HUES48 (cell line): ENCODE results near the gene CCDC92.

Source experiments
- H3K27ac ChIP-seq: one replicate; pipeline ENCODE4 v1.7.0; 2013; ENCODE audit warnings: low read depth, low read length, inconsistent platforms
- H3K27me3 ChIP-seq: 2 replicates; pipeline ENCODE4 v1.6.1; 2013; ENCODE audit warnings: mild to moderate bottlenecking, low read length; ENCODE audit not compliant: control insufficient read depth, insufficient read depth
- H3K36me3 ChIP-seq: 2 replicates; pipeline ENCODE4 v1.6.1; 2013; ENCODE audit warnings: low read length; ENCODE audit not compliant: control insufficient read depth, insufficient read depth
- H3K4me1 ChIP-seq: 2 replicates; pipeline ENCODE4 v1.6.1; 2013; ENCODE audit warnings: mild to moderate bottlenecking, low read length; ENCODE audit not compliant: control insufficient read depth, insufficient read depth
- H3K4me3 ChIP-seq: 2 replicates; pipeline ENCODE4 v1.5.1; 2013; ENCODE audit warnings: mild to moderate bottlenecking, low read depth, low read length
- H3K9ac ChIP-seq: 2 replicates; pipeline ENCODE4 v1.6.1; 2013; ENCODE audit warnings: mild to moderate bottlenecking, low read depth, low read length, moderate library complexity
- H3K9me3 ChIP-seq: 2 replicates; pipeline ENCODE4 v1.6.1; 2013; ENCODE audit warnings: low read length; ENCODE audit not compliant: control insufficient read depth, insufficient read depth

Gene CCDC92

GRCh38 chr12:123958462-123958861 is 14.2 kb downstream of the CCDC92 start:
- peaks cover 75% of the 10 kb centered on the region for H3K27me3 ChIP-seq
- no peaks in the 10 kb centered on the region for H3K4me1 ChIP-seq
- H3K36me3 ChIP-seq: no peaks in the 10 kb centered on the region
- no peak overlapping the region for H3K4me3 ChIP-seq
- no peaks in the 10 kb centered on the region for H3K9me3 ChIP-seq
- no peak overlapping the region for H3K9ac ChIP-seq
- no peak overlapping the region for H3K27ac ChIP-seq

GRCh38 chr12:123957196-123957595 is 15.4 kb downstream of the CCDC92 start:
- Histone ChIP-seq H3K27ac (no peak overlapping the region), H3K4me3 (no peak overlapping the region), H3K4me1 (no peaks in the 10 kb centered on the region), H3K36me3 (no peaks in the 10 kb centered on the region), H3K27me3 (peaks cover 67% of the 10 kb centered on the region), H3K9ac (no peak overlapping the region), H3K9me3 (no peaks in the 10 kb centered on the region)

- no peaks in the 10 kb centered on the region for H3K36me3 ChIP-seq
- no peaks in the 10 kb centered on the region for H3K4me1 ChIP-seq
- no peak overlapping the region for H3K27ac ChIP-seq
- no peak overlapping the region for H3K9ac ChIP-seq
- H3K27me3 ChIP-seq: peaks cover 58% of the 10 kb centered on the region
- no peak overlapping the region for H3K4me3 ChIP-seq
- no peaks in the 10 kb centered on the region for H3K9me3 ChIP-seq
Observed at GRCh38 chr12:123956249-123956648, 16.4 kb downstream of the CCDC92 start.

GRCh38 chr12:123954647-123955350 is 17.8 kb downstream of the CCDC92 start:
- no peak overlapping the region for H3K27ac ChIP-seq
- no peak overlapping the region for H3K4me3 ChIP-seq
- peaks cover 44% of the 10 kb centered on the region for H3K27me3 ChIP-seq
- no peak overlapping the region for H3K9ac ChIP-seq
- H3K9me3 ChIP-seq: no peaks in the 10 kb centered on the region
- H3K36me3 ChIP-seq: no peaks in the 10 kb centered on the region
- no peaks in the 10 kb centered on the region for H3K4me1 ChIP-seq

GRCh38 chr12:123952037-123952436 is 20.6 kb downstream of the CCDC92 start:
- H3K27ac ChIP-seq: no peak overlapping the region
- H3K36me3 ChIP-seq: no peaks in the 10 kb centered on the region
- H3K4me1 ChIP-seq: no peaks in the 10 kb centered on the region
- no peak overlapping the region for H3K4me3 ChIP-seq
- H3K9me3 ChIP-seq: no peaks in the 10 kb centered on the region
- peaks cover 26% of the 10 kb centered on the region; the same call in 1 of the 2 replicates for H3K27me3 ChIP-seq
- H3K9ac ChIP-seq: no peak overlapping the region

- H3K27ac ChIP-seq: no peak overlapping the region
Observed at GRCh38 chr12:123951467-123951866, 21.2 kb downstream of the CCDC92 start.

GRCh38 chr12:123950476-123951349 is 21.9 kb downstream of the CCDC92 start:
- Histone ChIP-seq H3K4me1 (no peaks in the 10 kb centered on the region), H3K27ac (no peak overlapping the region), H3K4me3 (no peak overlapping the region), H3K27me3 (peaks cover 18% of the 10 kb centered on the region; the same call in 1 of the 2 replicates), H3K9me3 (no peaks in the 10 kb centered on the region), H3K36me3 (no peaks in the 10 kb centered on the region), H3K9ac (no peak overlapping the region)

More at GRCh38 chr12:123951467-123951866, 21.2 kb downstream of the CCDC92 start:
- Histone ChIP-seq H3K27me3 (peaks cover 21% of the 10 kb centered on the region; the same call in 1 of the 2 replicates), H3K9me3 (no peaks in the 10 kb centered on the region), H3K4me1 (no peaks in the 10 kb centered on the region), H3K4me3 (no peak overlapping the region), H3K36me3 (no peaks in the 10 kb centered on the region), H3K9ac (no peak overlapping the region)

- H3K27ac ChIP-seq: no peak overlapping the region
- H3K27me3 ChIP-seq: peaks cover 21% of the 10 kb centered on the region; the same call in 1 of the 2 replicates
- H3K9me3 ChIP-seq: no peaks in the 10 kb centered on the region
- H3K36me3 ChIP-seq: no peaks in the 10 kb centered on the region
- H3K4me3 ChIP-seq: no peak overlapping the region
- H3K9ac ChIP-seq: no peak overlapping the region
- H3K4me1 ChIP-seq: no peaks in the 10 kb centered on the region
Observed at GRCh38 chr12:123949770-123950165, 22.9 kb downstream of the CCDC92 start.

GRCh38 chr12:123948796-123949769 is 23.5 kb downstream of the CCDC92 start:
- Histone ChIP-seq H3K27me3 (peaks cover 16% of the 10 kb centered on the region; the same call in 1 of the 2 replicates), H3K27ac (no peak overlapping the region), H3K9me3 (no peaks in the 10 kb centered on the region), H3K4me1 (no peaks in the 10 kb centered on the region), H3K9ac (no peak overlapping the region), H3K4me3 (no peak overlapping the region), H3K36me3 (no peaks in the 10 kb centered on the region)

- H3K36me3 ChIP-seq: no peaks in the 10 kb centered on the region
- H3K9me3 ChIP-seq: no peaks in the 10 kb centered on the region
- no peak overlapping the region for H3K27ac ChIP-seq
- H3K4me1 ChIP-seq: no peaks in the 10 kb centered on the region
- no peak overlapping the region for H3K9ac ChIP-seq
- H3K27me3 ChIP-seq: peaks cover 16% of the 10 kb centered on the region; the same call in 1 of the 2 replicates
- no peak overlapping the region for H3K4me3 ChIP-seq
Observed at GRCh38 chr12:123948401-123948795, 24.2 kb downstream of the CCDC92 start.
